GM12878 (cell line): ENCODE measurements around the gene GSS. TPM values are rescaled to one million over a fixed set of nuclear protein-coding genes. Genes with fewer than 3 reads are reported as not detected.

ENCODE experiments used
- ATAC-seq: fragments of 200-7000 bp; cut with Tn5 transposase; 3 replicates; pipeline ENCODE4 v1.9.1; 2020; ENCODE audit warnings: mild to moderate bottlenecking, moderate library complexity
- BruUV-seq: library from RNA; stranded (reverse); fragments of 400-500 nt; replicated peaks from 2 replicates; lab custom pipeline; 2021; lab: Mats Ljungman, UMichigan
- CTCF ChIA-PET: fragments of 300-600 bp; sonication (Branson Sonifier 250); formaldehyde crosslinking; extraction: SDS; loops from one replicate; lab custom pipeline; 2021; ENCODE audit warnings: inconsistent platforms; lab: Yijun Ruan, JAX
- POLR2A ChIA-PET: fragments of 350-600 bp; formaldehyde crosslinking; extraction: SDS; loops from one replicate; lab custom pipeline; 2021; ENCODE audit warnings: inconsistent platforms; lab: Charles Lee
- RAD21 ChIA-PET: fragments of 300-600 bp; sonication (Branson Sonifier 250); formaldehyde crosslinking; loops from one replicate; lab custom pipeline; 2023; ENCODE audit warnings: antibody characterized with exemption; ENCODE audit not compliant: unreplicated experiment; lab: Charles Lee
- SMC1A ChIA-PET: fragments of 300-600 bp; sonication (Branson Sonifier 250); formaldehyde crosslinking; loops from one replicate; lab custom pipeline; 2023; ENCODE audit not compliant: unreplicated experiment, uncharacterized antibody; lab: Charles Lee
- DNase-seq: peaks from one replicate; pipeline ENCODE4 v3.0.0-alpha.2; 2011; ENCODE audit warnings: low read depth, low spot score
- FAIRE-seq: peaks from 3 replicates; lab custom pipeline; 2011; peaks lifted over from hg19 to GRCh38; lab: Jason Lieb, UNC
- H2AFZ ChIP-seq: 2 replicates; pipeline ENCODE4 v1.6.0; 2011; ENCODE audit warnings: low read depth, low read length, control low read depth; ENCODE audit not compliant: control insufficient read depth
- H3K27ac ChIP-seq: 2 replicates; pipeline ENCODE4 v1.5.1; 2011; ENCODE audit warnings: control low read depth; ENCODE audit not compliant: control insufficient read depth, insufficient read depth
- H3K27me3 ChIP-seq, 2 experiments: replicated peaks in 1 of 2; 2 replicates each; pipeline versions ENCODE4 v1.6.0 to v1.6.1; 2011; ENCODE audit warnings: low read length in 1 of 2; ENCODE audit not compliant: control insufficient read depth in 2 of 2, insufficient read depth in 2 of 2
- H3K36me3 ChIP-seq, 2 experiments: 2 replicates each; pipeline ENCODE4 v1.5.1; 2011; ENCODE audit warnings: low read length in 1 of 2; ENCODE audit not compliant: control insufficient read depth in 2 of 2, insufficient read depth in 2 of 2
- H3K4me1 ChIP-seq: 2 replicates; pipeline ENCODE4 v1.6.1; 2011; ENCODE audit warnings: mild to moderate bottlenecking, low read length, moderate library complexity, mixed read lengths; ENCODE audit not compliant: control insufficient read depth, insufficient read depth
- H3K4me2 ChIP-seq: 2 replicates; pipeline ENCODE4 v1.6.0; 2011; ENCODE audit warnings: control low read depth; ENCODE audit not compliant: control insufficient read depth, insufficient read depth
- H3K4me3 ChIP-seq: fragments of 200-600 bp; sonication (generic); 2 replicates; pipeline ENCODE4 v1.5.1; 2016
- H3K79me2 ChIP-seq: 2 replicates; pipeline ENCODE4 v1.6.0; 2011; ENCODE audit warnings: low read length; ENCODE audit not compliant: control insufficient read depth, insufficient read depth
- H3K9ac ChIP-seq: 2 replicates; pipeline ENCODE4 v1.8.0; 2011; ENCODE audit warnings: low read length, control low read depth, mixed read lengths; ENCODE audit not compliant: control insufficient read depth, insufficient read depth
- H3K9me3 ChIP-seq: replicated peaks from 3 replicates; pipeline ENCODE4 v1.5.1; 2011; ENCODE audit warnings: mild to moderate bottlenecking, low read length; ENCODE audit not compliant: control insufficient read depth, insufficient read depth
- H4K20me1 ChIP-seq: 2 replicates; pipeline ENCODE4 v1.6.0; 2011; ENCODE audit not compliant: control insufficient read depth, insufficient read depth
- CREM ChIP-seq: IDR thresholded peaks from 2 replicates; pipeline ENCODE4 v1.6.1; 2014; ENCODE audit warnings: antibody characterized with exemption, low read depth
- E2F8 ChIP-seq: fragments of 450-650 bp; IDR thresholded peaks from 2 replicates; pipeline ENCODE4 v1.6.1; 2018; ENCODE audit warnings: mild to moderate bottlenecking, low read depth, moderate library complexity; ENCODE audit not compliant: partially characterized antibody
- EP300 ChIP-seq, 2 experiments: fragments of 150-350 bp in 1 of 2; IDR thresholded peaks; 2 replicates each; pipeline ENCODE4 v1.6.1; 2011 to 2012; ENCODE audit warnings: low read depth in 2 of 2, low read length in 2 of 2, borderline replicate concordance in 1 of 2, improper control_type of control experiment in 1 of 2, inconsistent platforms in 1 of 2; ENCODE audit not compliant: control insufficient read depth in 1 of 2
- JUNB ChIP-seq: IDR thresholded peaks from 2 replicates; pipeline ENCODE4 v1.6.1; 2016; ENCODE audit warnings: antibody characterized with exemption, mild to moderate bottlenecking
- MEF2B ChIP-seq: fragments of 450-650 bp; IDR thresholded peaks from 2 replicates; pipeline ENCODE4 v1.6.1; 2018; ENCODE audit warnings: mild to moderate bottlenecking, moderate library complexity; ENCODE audit not compliant: partially characterized antibody, poor library complexity, severe bottlenecking
- POU2F2 ChIP-seq: IDR thresholded peaks from 3 replicates; pipeline ENCODE4 v1.6.1; 2011; ENCODE audit warnings: low read depth, mild to moderate bottlenecking, low read length, borderline replicate concordance
- RAD51 ChIP-seq: fragments of 450-650 bp; IDR thresholded peaks from 2 replicates; pipeline ENCODE4 v1.6.1; 2016; ENCODE audit warnings: moderate library complexity, mild to moderate bottlenecking, inconsistent platforms
- SMARCA5 ChIP-seq: fragments of 450-650 bp; IDR thresholded peaks from 2 replicates; pipeline ENCODE4 v1.6.1; 2017; ENCODE audit warnings: mild to moderate bottlenecking
- SUZ12 ChIP-seq: fragments of 200-600 bp; sonication (generic); IDR thresholded peaks from one replicate; pipeline ENCODE4 v1.6.1; 2018; ENCODE audit warnings: antibody characterized with exemption, mild to moderate bottlenecking; ENCODE audit not compliant: unreplicated experiment
- TAF1 ChIP-seq: IDR thresholded peaks from 2 replicates; pipeline ENCODE4 v1.6.1; 2011; ENCODE audit warnings: mild to moderate bottlenecking, low read depth, low read length, borderline replicate concordance
- USF1 ChIP-seq: IDR thresholded peaks from 2 replicates; pipeline ENCODE4 v1.6.1; 2011; ENCODE audit warnings: borderline replicate concordance, low read depth, mild to moderate bottlenecking, moderate library complexity, mixed read lengths, low read length; ENCODE audit not compliant: insufficient read depth; ENCODE audit errors: extremely low read length
- WGBS: methylation state at CpG from one replicate; pipeline ENCODE4 v1.1.6; 2016; ENCODE audit warnings: low lambda C conversion rate; ENCODE audit not compliant: insufficient replicate concordance, insufficient coverage; ENCODE audit errors: missing lambda C conversion rate; 5-methylcytosine and 5-hydroxymethylcytosine counted together
- in situ Hi-C: fragments of 300-500 bp; cut with MboI; formaldehyde crosslinking; loops from 9 replicates; pipeline ENCODE4 v1.14.3; 2018; ENCODE audit warnings: mixed read lengths
- intact Hi-C: fragments of 100-400 bp; cut with micrococcal nuclease; formaldehyde crosslinking; loops from one replicate; pipeline ENCODE4 v1.14.2; 2022; ENCODE audit not compliant: unreplicated experiment
- polyA plus RNA-seq, 11 experiments: library from polyadenylated mRNA; depleted of rRNA in 4 of 11; unstranded in 6 of 11; stranded (reverse) in 5 of 11; fragments of >200 nt; fragmentation: Nextera tagmentation in 4 of 11; fragmentation: Illumina TruSeq in 1 of 11; extraction: Ambion mirVana in 4 of 11; extraction: Trizol in 1 of 11; gene quantifications; 1 replicate in 1 of 11; 2 replicates in 10 of 11; pipeline versions ENCODE4 v1.2.1 to v1.2.3, GENCODE V29; 2011 to 2016; ENCODE audit warnings: inconsistent platforms in 2 of 11, missing spikeins in 2 of 11, low read depth in 1 of 11
- total RNA-seq, 4 experiments: library from RNA; depleted of rRNA in 3 of 4; stranded (reverse); fragments of >200 nt in 3 of 4; fragmentation: Illumina TruSeq in 1 of 4; extraction: Trizol in 1 of 4; gene quantifications; 2 replicates each; pipeline versions ENCODE4 v1.2.1 to v1.2.3, GENCODE V29; 2013 to 2021
- TF ChIP-seq, protein P1 (sequence below): IDR thresholded peaks from 2 replicates; pipeline ENCODE4 v1.6.1; 2011; ENCODE audit warnings: borderline replicate concordance, low read depth, mild to moderate bottlenecking, moderate library complexity, low read length; ENCODE audit not compliant: insufficient read depth, poor library complexity, severe bottlenecking
- TF ChIP-seq, protein P2 (sequence below): fragments of 450-650 bp; IDR thresholded peaks from 2 replicates; pipeline ENCODE4 v1.6.1; 2017; ENCODE audit warnings: mild to moderate bottlenecking
- TF ChIP-seq, protein P3 (sequence below): IDR thresholded peaks from 2 replicates; pipeline ENCODE4 v1.6.1; 2011; ENCODE audit warnings: low read depth, low read length, improper control_type of control experiment, borderline replicate concordance

Gene GSS
- total and polyA plus RNA-seq, 10 of the 15 experiments (the other 5 are each of a cell fraction or from before 2014, with no cell fraction given): 12.7 to 120 (median 67.4) TPM

DNA sequence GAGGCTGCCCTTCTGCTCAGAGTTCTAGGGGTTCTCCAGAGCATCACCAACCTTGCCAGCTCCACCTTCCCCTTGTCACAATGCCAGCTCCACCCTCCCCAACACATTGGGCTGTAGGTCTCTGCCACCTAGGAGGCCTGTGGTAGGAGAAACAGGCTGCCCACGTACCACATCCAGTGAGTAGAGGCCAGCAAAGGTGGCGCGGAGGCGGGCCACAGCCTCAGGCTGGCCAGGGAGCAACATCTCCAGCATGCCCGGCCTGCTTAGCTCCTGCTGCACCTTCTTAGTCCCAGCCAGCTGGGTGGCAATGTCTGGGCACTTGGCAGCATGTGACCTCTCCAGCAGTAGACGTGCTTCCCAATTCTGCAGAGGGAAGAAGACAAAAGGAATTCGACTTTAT, 23.8 kb downstream of the GSS start (continued):
- no peak for TF ChIP-seq SUZ12
- no peak for TF ChIP-seq SMARCA5
- no peak for TF ChIP-seq RAD51
- no peak for TF ChIP-seq EP300 (IDR thresholded peaks at IDR 0.05; ENCODE audit: borderline replicate concordance in 1 of 2, control insufficient read depth in 1 of 2, low read depth in 2 of 2, low read length in 2 of 2)
- TF ChIP-seq TAF1: no peak
- no peak for TF ChIP-seq MEF2B

- no peak overlapping the region for H3K9ac ChIP-seq
- no peaks in the 10 kb centered on the region for H3K4me1 ChIP-seq
- POLR2A ChIA-PET: interaction anchor here (0.6 kb wide), 1 partner anchor 499 kb away, joined by 4 read pairs; no protein-coding TSS in a partner anchor
- DNase-seq (no peak), ATAC-seq (no peak), FAIRE-seq (no peak)
- no peaks in the 10 kb centered on the region for H3K79me2 ChIP-seq
- BruUV-seq: no TSS peak
- no peak overlapping the region for H3K27ac ChIP-seq
- H4K20me1 ChIP-seq: no peaks in the 10 kb centered on the region
- no peak overlapping the region for H2AFZ ChIP-seq
- WGBS: 96% methylated on average over 2 of the region's 2 CpGs
- H3K4me3 ChIP-seq: no peak overlapping the region
- H3K36me3 ChIP-seq: peaks cover 6 to 8% of the 10 kb centered on the region in 2 experiments; a peak in 3 of 4 replicates
- no peak overlapping the region for H3K4me2 ChIP-seq
- in situ Hi-C loops (no loop called here), intact Hi-C loops (no loop called here)
- SMC1A ChIA-PET: no interaction called here
- H3K9me3 ChIP-seq: no peaks in the 10 kb centered on the region
- RAD21 ChIA-PET: no interaction called here
- H3K27me3 ChIP-seq: no peaks in the 10 kb centered on the region
- CTCF ChIA-PET: interaction anchor here (0.6 kb wide), 1 partner anchor 11 kb away, joined by 3 read pairs; no protein-coding TSS in a partner anchor
- TF ChIP-seq E2F8 (no peak), CREM (no peak), JUNB (no peak), RAD51 (no peak), POU2F2 (no peak), USF1 (no peak)
- TF ChIP-seq, protein P1, sequence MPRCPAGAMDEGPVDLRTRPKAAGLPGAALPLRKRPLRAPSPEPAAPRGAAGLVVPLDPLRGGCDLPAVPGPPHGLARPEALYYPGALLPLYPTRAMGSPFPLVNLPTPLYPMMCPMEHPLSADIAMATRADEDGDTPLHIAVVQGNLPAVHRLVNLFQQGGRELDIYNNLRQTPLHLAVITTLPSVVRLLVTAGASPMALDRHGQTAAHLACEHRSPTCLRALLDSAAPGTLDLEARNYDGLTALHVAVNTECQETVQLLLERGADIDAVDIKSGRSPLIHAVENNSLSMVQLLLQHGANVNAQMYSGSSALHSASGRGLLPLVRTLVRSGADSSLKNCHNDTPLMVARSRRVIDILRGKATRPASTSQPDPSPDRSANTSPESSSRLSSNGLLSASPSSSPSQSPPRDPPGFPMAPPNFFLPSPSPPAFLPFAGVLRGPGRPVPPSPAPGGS: no peak
- TF ChIP-seq, protein P2, sequence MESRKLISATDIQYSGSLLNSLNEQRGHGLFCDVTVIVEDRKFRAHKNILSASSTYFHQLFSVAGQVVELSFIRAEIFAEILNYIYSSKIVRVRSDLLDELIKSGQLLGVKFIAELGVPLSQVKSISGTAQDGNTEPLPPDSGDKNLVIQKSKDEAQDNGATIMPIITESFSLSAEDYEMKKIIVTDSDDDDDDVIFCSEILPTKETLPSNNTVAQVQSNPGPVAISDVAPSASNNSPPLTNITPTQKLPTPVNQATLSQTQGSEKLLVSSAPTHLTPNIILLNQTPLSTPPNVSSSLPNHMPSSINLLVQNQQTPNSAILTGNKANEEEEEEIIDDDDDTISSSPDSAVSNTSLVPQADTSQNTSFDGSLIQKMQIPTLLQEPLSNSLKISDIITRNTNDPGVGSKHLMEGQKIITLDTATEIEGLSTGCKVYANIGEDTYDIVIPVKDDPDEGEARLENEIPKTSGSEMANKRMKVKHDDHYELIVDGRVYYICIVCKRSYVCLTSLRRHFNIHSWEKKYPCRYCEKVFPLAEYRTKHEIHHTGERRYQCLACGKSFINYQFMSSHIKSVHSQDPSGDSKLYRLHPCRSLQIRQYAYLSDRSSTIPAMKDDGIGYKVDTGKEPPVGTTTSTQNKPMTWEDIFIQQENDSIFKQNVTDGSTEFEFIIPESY: no peak
- TF ChIP-seq, protein P3, sequence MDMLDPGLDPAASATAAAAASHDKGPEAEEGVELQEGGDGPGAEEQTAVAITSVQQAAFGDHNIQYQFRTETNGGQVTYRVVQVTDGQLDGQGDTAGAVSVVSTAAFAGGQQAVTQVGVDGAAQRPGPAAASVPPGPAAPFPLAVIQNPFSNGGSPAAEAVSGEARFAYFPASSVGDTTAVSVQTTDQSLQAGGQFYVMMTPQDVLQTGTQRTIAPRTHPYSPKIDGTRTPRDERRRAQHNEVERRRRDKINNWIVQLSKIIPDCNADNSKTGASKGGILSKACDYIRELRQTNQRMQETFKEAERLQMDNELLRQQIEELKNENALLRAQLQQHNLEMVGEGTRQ: no peak
These were observed 27.2 kb downstream of the GSS start for GRCh38 chr20:34928411-34928810.
